ENCODE results near the gene CMTM7. TPM values are rescaled to one million over a fixed set of nuclear protein-coding genes. Genes with fewer than 3 reads are reported as not detected.
A peak's percentile ranks its signal among the peaks of the same experiment; 100 is the strongest.
"Not testable (repeated sequence)": the region's sequence is repeated elsewhere in the genome, so short reads cannot be mapped to it uniquely, and the experiment has no call there.

Gene CMTM7
- polyA plus RNA-seq, 1 donor from 2014 or later, result 141 TPM

- Mint-ChIP-seq H3K4me3 (peak overlapping the region; percentile 67 to 89 (median 84)), H3K27ac (no peak overlapping the region), H3K9me3 (peaks cover 0 to 2% (median 0%) of the 10 kb centered on the region in 3 donors), H3K4me1 (peaks cover 28 to 39% (median 38%) of the 10 kb centered on the region in 3 donors), H3K36me3 (peaks cover 4% of the 10 kb centered on the region), H3K27me3 (no peaks in the 10 kb centered on the region)
Observed at GRCh38 chr3:32460031-32460749, 68.5 kb downstream of the CMTM7 start.

- H3K4me1 Mint-ChIP-seq, result peaks cover 25 to 35% (median 33%) of the 10 kb centered on the region in 3 donors
- not testable (repeated sequence) for H3K27ac Mint-ChIP-seq, H3K27me3 Mint-ChIP-seq, H3K36me3 Mint-ChIP-seq, H3K9me3 Mint-ChIP-seq
- peak overlapping the region; percentile 67 to 89 (median 84) for H3K4me3 Mint-ChIP-seq
Observed at GRCh38 chr3:32460817-32461496, 69.3 kb downstream of the CMTM7 start.

DNA sequence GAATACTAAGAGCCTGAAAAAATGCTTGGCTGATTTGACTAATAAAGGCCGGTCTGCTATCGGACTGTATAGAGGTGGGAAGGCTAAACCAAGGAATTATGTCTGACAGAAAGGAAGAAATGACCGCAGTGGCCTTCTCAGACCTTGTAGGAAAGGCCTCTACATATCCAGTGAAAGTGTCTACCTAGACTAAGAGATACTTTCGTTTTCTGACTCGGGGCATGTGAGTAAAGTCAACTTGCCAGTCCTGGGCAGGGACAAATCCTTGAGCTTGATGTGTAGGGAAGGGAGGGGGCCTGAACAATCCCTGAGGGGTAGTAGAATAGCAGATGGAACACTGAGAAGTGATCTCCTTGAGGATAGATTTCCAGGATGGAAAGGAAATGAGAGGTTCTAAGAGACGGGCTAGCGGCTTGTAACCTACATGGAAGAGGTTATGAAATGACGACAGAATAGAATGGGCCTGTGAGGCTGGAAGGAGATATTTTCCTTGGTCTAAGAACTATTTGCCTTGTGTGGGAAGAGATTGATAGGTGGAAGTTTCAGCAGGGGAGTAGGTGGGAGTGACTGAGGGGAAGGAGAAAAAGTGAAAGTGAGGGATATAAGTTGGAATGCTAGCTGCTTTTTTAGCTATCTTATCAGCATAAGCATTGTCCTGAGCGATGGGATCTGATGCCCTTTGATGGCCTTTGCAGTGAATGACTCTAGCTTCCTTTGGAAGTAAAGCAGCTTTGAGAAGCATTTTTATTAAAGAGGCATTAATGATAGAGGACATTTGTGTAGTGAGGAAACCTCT, 70.7 kb downstream of the CMTM7 start:
- peaks cover 21 to 33% (median 33%) of the 10 kb centered on the region in 3 donors for H3K4me1 Mint-ChIP-seq
- H3K27ac Mint-ChIP-seq, H3K9me3 Mint-ChIP-seq, H3K27me3 Mint-ChIP-seq, H3K36me3 Mint-ChIP-seq, H3K4me3 Mint-ChIP-seq: not testable (repeated sequence)

DNA sequence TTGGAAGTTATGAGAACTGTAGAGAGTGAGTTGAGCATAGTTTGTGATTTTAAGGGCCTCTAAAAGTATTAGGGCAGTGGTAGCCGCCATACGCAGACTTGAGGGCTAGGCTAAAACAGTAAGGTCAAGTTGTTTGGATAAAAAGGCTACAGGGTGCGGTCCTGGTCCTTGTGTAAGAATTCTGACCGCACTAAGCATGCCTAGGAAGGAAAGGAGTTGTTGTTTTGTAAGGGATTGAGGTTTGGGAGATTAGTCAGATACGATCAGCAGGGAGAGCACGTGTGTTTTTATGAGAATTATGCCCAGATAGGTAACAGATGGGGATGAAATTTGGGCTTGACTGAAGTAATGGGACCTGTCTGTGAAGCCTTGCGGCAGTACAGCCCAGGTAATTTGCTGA, 71.8 kb downstream of the CMTM7 start:
- not testable (repeated sequence) for H3K27ac Mint-ChIP-seq, H3K36me3 Mint-ChIP-seq, H3K9me3 Mint-ChIP-seq, H3K27me3 Mint-ChIP-seq, H3K4me3 Mint-ChIP-seq
- peaks cover 19 to 31% (median 30%) of the 10 kb centered on the region in 3 donors for H3K4me1 Mint-ChIP-seq

DNA sequence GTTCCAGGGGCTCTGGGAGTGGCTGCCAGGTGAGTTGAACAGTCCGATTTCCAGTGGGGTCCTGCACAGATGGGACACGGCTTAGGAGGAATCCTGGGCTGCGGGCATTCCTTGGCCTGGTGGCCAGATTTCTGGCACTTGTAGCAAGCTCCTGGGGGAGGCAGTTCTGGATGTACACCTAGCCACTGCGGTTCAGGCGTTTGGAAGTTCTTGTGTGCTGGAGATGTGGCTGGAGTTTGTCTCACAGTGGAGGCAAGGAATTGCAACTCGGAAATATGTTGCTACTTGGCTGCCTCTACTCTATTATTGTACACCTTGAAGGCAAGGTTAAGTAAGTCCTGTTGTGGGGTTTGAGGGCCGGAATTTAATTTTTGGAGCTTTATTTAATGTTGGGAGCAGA, 73.1 kb downstream of the CMTM7 start:
- peak overlapping the region in 2 of 3 donors; percentile 46 to 60 for H3K27ac Mint-ChIP-seq
- not testable (repeated sequence) for H3K9me3 Mint-ChIP-seq, H3K36me3 Mint-ChIP-seq, H3K27me3 Mint-ChIP-seq, H3K4me3 Mint-ChIP-seq
- peaks cover 26 to 42% (median 41%) of the 10 kb centered on the region in 3 donors for H3K4me1 Mint-ChIP-seq

DNA sequence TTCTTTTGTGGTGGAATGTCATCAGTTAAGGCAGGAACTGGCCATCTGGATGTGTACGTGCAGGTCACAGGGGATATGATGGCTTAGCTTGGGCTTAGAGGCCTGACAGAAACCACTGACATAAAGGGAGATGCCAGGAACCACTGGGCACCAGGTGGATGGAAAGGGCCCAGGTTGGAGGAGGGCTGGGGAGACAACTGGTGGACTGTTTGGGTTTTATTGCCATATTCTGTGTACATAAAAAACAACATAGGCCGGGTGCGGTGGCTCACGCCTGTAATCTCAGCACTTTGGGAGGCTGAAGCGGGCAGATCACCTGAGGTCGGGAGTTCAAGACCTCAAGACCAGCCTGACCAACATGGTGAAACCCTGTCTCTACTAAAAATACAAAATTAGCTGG, 75.2 kb downstream of the CMTM7 start:
- H3K27ac Mint-ChIP-seq, result peak overlapping the region in 2 of 3 donors; percentile 60 to 89
- not testable (repeated sequence) for H3K9me3 Mint-ChIP-seq, H3K36me3 Mint-ChIP-seq, H3K27me3 Mint-ChIP-seq
- H3K4me3 Mint-ChIP-seq, result peak overlapping the region in 1 of 4 donors; percentile 6
- peaks cover 20 to 45% (median 39%) of the 10 kb centered on the region in 3 donors for H3K4me1 Mint-ChIP-seq

DNA sequence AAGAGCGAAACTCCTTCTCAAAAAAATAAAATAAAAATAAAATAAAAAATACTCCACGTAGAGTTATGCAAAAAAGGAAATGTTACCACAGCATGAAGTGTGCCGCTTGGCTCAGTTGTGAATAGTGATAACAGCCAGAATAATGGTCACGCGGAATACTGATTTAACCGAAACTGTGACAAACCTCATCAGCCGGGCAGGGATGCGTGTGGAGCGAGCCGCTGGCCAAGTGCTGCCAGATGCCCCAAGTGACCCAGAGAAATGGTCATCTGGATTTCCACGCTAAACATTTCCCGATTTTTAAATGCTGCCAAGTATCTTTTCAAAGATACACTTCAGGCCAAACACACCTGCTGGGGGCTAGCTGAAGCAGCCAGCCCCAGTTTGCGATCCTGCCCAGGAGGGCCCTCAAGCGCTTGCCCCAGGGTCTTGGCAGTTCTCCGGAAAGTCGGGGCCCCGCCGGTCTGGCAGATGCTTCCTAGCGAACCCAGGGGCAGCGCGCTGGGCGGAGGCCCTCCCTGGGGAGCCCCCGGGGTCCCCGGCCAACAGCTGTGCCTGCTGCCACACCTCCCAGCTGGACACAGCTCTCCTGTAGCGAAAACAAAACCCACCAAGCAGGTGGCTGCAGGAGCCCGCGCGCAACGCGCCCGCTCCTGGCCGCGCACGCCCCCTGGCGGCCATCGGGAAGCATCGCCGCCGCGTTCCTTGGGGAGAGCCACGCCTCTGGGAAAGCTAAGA, 75.8 kb downstream of the CMTM7 start:
- no peaks in the 10 kb centered on the region for H3K36me3 Mint-ChIP-seq
- H3K4me1 Mint-ChIP-seq, result peaks cover 22 to 45% (median 39%) of the 10 kb centered on the region in 3 donors
- H3K27ac Mint-ChIP-seq, result peak overlapping the region in 2 of 3 donors; percentile 60 to 72
- H3K27me3 Mint-ChIP-seq, result no peaks in the 10 kb centered on the region
- peak overlapping the region in 3 of 4 donors; percentile 39 to 85 (median 63) for H3K4me3 Mint-ChIP-seq
- no peaks in the 10 kb centered on the region for H3K9me3 Mint-ChIP-seq

- H3K36me3 Mint-ChIP-seq, result no peaks in the 10 kb centered on the region
- H3K27me3 Mint-ChIP-seq, result no peaks in the 10 kb centered on the region
- H3K9me3 Mint-ChIP-seq, result no peaks in the 10 kb centered on the region
- H3K27ac Mint-ChIP-seq, result peak overlapping the region in 2 of 3 donors; percentile 72 to 92
- H3K4me1 Mint-ChIP-seq, result peaks cover 28 to 45% (median 41%) of the 10 kb centered on the region in 3 donors
- H3K4me3 Mint-ChIP-seq, result peak overlapping the region in 3 of 4 donors; percentile 54 to 80 (median 67)
Observed at GRCh38 chr3:32469151-32469874, 77.7 kb downstream of the CMTM7 start.

- Mint-ChIP-seq H3K4me3 (peak overlapping the region in 1 of 4 donors; percentile 80), H3K27ac (peak overlapping the region in 1 of 3 donors; percentile 92), H3K27me3 (no peaks in the 10 kb centered on the region), H3K36me3 (no peaks in the 10 kb centered on the region), H3K4me1 (peaks cover 36 to 43% (median 42%) of the 10 kb centered on the region in 3 donors), H3K9me3 (no peaks in the 10 kb centered on the region)
Observed at GRCh38 chr3:32470362-32470761, 78.7 kb downstream of the CMTM7 start.

DNA sequence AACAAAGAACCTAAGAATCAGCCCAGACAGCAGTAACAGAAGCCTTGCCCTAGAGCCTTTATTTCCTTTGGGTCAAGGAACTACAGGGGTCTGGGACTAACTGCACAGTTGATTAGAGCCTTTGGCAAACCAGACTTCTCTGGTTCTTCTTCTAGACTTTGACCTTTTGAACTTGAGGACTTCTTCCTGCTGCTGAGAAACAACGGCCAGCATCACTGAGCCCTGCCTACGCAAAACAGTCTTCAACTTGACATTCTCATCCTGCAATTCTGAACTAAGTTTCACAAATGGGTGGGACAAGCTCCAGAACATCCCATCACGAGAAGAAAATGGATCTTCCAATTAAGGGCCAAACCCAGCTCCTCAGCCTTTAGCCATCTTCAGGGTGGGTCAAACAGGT, 79.6 kb downstream of the CMTM7 start:
- peak overlapping the region in 1 of 4 donors; percentile 70 for H3K4me3 Mint-ChIP-seq
- peaks cover 39 to 40% (median 40%) of the 10 kb centered on the region in 3 donors for H3K4me1 Mint-ChIP-seq
- H3K27ac Mint-ChIP-seq, result peak overlapping the region in 2 of 3 donors; percentile 47 to 69
- no peaks in the 10 kb centered on the region for H3K9me3 Mint-ChIP-seq
- H3K36me3 Mint-ChIP-seq, result peaks cover 2% of the 10 kb centered on the region
- no peaks in the 10 kb centered on the region for H3K27me3 Mint-ChIP-seq

- not testable (repeated sequence) for H3K36me3 Mint-ChIP-seq, H3K9me3 Mint-ChIP-seq, H3K4me3 Mint-ChIP-seq, H3K27me3 Mint-ChIP-seq
- Mint-ChIP-seq H3K4me1 (peaks cover 40 to 47% (median 42%) of the 10 kb centered on the region in 3 donors), H3K27ac (peak overlapping the region in 2 of 3 donors; percentile 47 to 74)
Observed at GRCh38 chr3:32472151-32472550, 80.5 kb downstream of the CMTM7 start.

- Mint-ChIP-seq H3K4me1 (peaks cover 38 to 51% (median 39%) of the 10 kb centered on the region in 3 donors), H3K9me3 (peaks cover 0 to 4% (median 0%) of the 10 kb centered on the region in 3 donors), H3K27ac (peak overlapping the region in 1 of 3 donors; percentile 47), H3K4me3 (peak overlapping the region in 1 of 4 donors; percentile 75), H3K27me3 (no peaks in the 10 kb centered on the region), H3K36me3 (peaks cover 10% of the 10 kb centered on the region)
Observed at GRCh38 chr3:32474201-32474600, 82.5 kb downstream of the CMTM7 start.

GRCh38 chr3:32480604-32481003, 89.0 kb downstream of the CMTM7 start:
- no peak overlapping the region for H3K27ac Mint-ChIP-seq
- peaks cover 0 to 4% (median 0%) of the 10 kb centered on the region in 3 donors for H3K9me3 Mint-ChIP-seq
- H3K4me1 Mint-ChIP-seq, result peaks cover 37 to 48% (median 43%) of the 10 kb centered on the region in 3 donors
- H3K27me3 Mint-ChIP-seq, result no peaks in the 10 kb centered on the region
- H3K36me3 Mint-ChIP-seq, result peaks cover 25% of the 10 kb centered on the region
- H3K4me3 Mint-ChIP-seq, result no peak overlapping the region
